Neural crest cell (in vitro differentiated cells): Measurements from ENCODE around the gene DYRK1A. TPM values are rescaled to one million over a fixed set of nuclear protein-coding genes. Genes with fewer than 3 reads are reported as not detected.
A peak's percentile ranks its signal among the peaks of the same experiment; 100 is the strongest.

Experiments used
- DNase-seq: peaks from one replicate; pipeline ENCODE4 v3.0.0; 2021; ENCODE audit warnings: low read depth, mixed read lengths, low spot score
- H3K27ac Mint-ChIP-seq: one replicate; pipeline ENCODE4 v1.8.0; 2021; ENCODE audit warnings: mild to moderate bottlenecking, mixed read lengths; ENCODE audit not compliant: unreplicated experiment
- H3K27me3 Mint-ChIP-seq: 2 replicates; pipeline ENCODE4 v1.8.0; 2021; ENCODE audit warnings: low read depth, mild to moderate bottlenecking, mixed read lengths
- H3K36me3 Mint-ChIP-seq: 2 replicates; pipeline ENCODE4 v1.8.0; 2021; ENCODE audit warnings: low read depth, mild to moderate bottlenecking, mixed read lengths
- H3K4me1 Mint-ChIP-seq: 2 replicates; pipeline ENCODE4 v1.8.0; 2021; ENCODE audit warnings: mixed read lengths
- H3K4me3 Mint-ChIP-seq: one replicate; pipeline ENCODE4 v1.8.0; 2021; ENCODE audit warnings: mild to moderate bottlenecking, mixed read lengths
- H3K9me3 Mint-ChIP-seq: 2 replicates; pipeline ENCODE4 v1.8.0; 2021; ENCODE audit warnings: mixed read lengths
- CTCF ChIP-seq: fragments of 200-600 bp; sonication (generic); conservative IDR thresholded peaks from 2 replicates; pipeline ENCODE4 v1.5.0; 2021; ENCODE audit warnings: antibody characterized with exemption, mild to moderate bottlenecking
- total RNA-seq: library from RNA; stranded (reverse); gene quantifications from 2 replicates; pipeline ENCODE4 v1.2.1, GENCODE V29; 2021

DYRK1A gene
- total RNA-seq, 1 donor from 2014 or later = 77.0 TPM

- TF ChIP-seq CTCF = no peak
These were observed 62.8 kb downstream of the DYRK1A start for GRCh38 chr21:37429356-37429755.

GRCh38 chr21:37430184-37430821 lies 63.7 kb downstream of the DYRK1A start:
- Mint-ChIP-seq H3K36me3 (peaks cover 19% of the 10 kb centered on the region), H3K9me3 (no peaks in the 10 kb centered on the region), H3K4me1 (peaks cover 43% of the 10 kb centered on the region), H3K4me3 (no peak overlapping the region), H3K27ac (no peak overlapping the region), H3K27me3 (no peaks in the 10 kb centered on the region)
- TF ChIP-seq CTCF = no peak
- no peak for DNase-seq

More at GRCh38 chr21:37429356-37429755, 62.8 kb downstream of the DYRK1A start:
- H3K27ac Mint-ChIP-seq = no peak overlapping the region
- no peaks in the 10 kb centered on the region for H3K9me3 Mint-ChIP-seq
- H3K27me3 Mint-ChIP-seq = no peaks in the 10 kb centered on the region
- no peak overlapping the region for H3K4me3 Mint-ChIP-seq
- DNase-seq = no peak
- peaks cover 50% of the 10 kb centered on the region for H3K4me1 Mint-ChIP-seq
- H3K36me3 Mint-ChIP-seq = peaks cover 19% of the 10 kb centered on the region

- Mint-ChIP-seq H3K4me1 (peaks cover 36% of the 10 kb centered on the region), H3K27ac (no peak overlapping the region), H3K36me3 (peaks cover 11% of the 10 kb centered on the region), H3K27me3 (no peaks in the 10 kb centered on the region), H3K9me3 (no peaks in the 10 kb centered on the region), H3K4me3 (no peak overlapping the region)
- DNase-seq = no peak
- no peak for TF ChIP-seq CTCF
These were observed 64.7 kb downstream of the DYRK1A start for GRCh38 chr21:37431243-37431642.

- no peak overlapping the region for H3K27ac Mint-ChIP-seq
These were observed 66.3 kb downstream of the DYRK1A start for GRCh38 chr21:37432710-37433455.

GRCh38 chr21:37433456-37433840 lies 66.9 kb downstream of the DYRK1A start:
- TF ChIP-seq CTCF = no peak
- no peaks in the 10 kb centered on the region for H3K9me3 Mint-ChIP-seq
- peaks cover 7% of the 10 kb centered on the region for H3K36me3 Mint-ChIP-seq
- no peak overlapping the region for H3K4me3 Mint-ChIP-seq
- H3K4me1 Mint-ChIP-seq = peaks cover 41% of the 10 kb centered on the region
- no peak for DNase-seq
- H3K27ac Mint-ChIP-seq = peak overlapping the region; percentile 39
- no peaks in the 10 kb centered on the region for H3K27me3 Mint-ChIP-seq

More at GRCh38 chr21:37432710-37433455, 66.3 kb downstream of the DYRK1A start:
- no peak for DNase-seq
- Mint-ChIP-seq H3K27me3 (no peaks in the 10 kb centered on the region), H3K36me3 (peaks cover 8% of the 10 kb centered on the region), H3K4me3 (no peak overlapping the region), H3K9me3 (no peaks in the 10 kb centered on the region), H3K4me1 (peaks cover 35% of the 10 kb centered on the region)
- TF ChIP-seq CTCF = no peak
